ENCODE results near the gene KMT2A.

GRCh38 chr11:118527109-118527508 lies 90.8 kb downstream of the KMT2A start, which contains the start of gene TTC36:
- TF ChIP-seq CTCF (IDR thresholded peaks at IDR 0.05) (no peak), EP300 (IDR thresholded peaks at IDR 0.05) (no peak)
